D721Med (cell line): ENCODE measurements around the gene SELENOP.

Source experiments
- DNase-seq: peaks from one replicate; pipeline ENCODE4 v3.0.0; 2011; ENCODE audit warnings: low spot score; ENCODE audit not compliant: insufficient read length
- FAIRE-seq: peaks from 2 replicates; lab custom pipeline; 2011; peaks lifted over from hg19 to GRCh38; lab: Jason Lieb, UNC
- TF ChIP-seq, protein P1 (sequence below): IDR thresholded peaks from 2 replicates; pipeline ENCODE4 v1.5.1; 2012; ENCODE audit warnings: mild to moderate bottlenecking, control low read depth; ENCODE audit not compliant: insufficient read depth; ENCODE audit errors: missing control alignments

SELENOP gene

DNA sequence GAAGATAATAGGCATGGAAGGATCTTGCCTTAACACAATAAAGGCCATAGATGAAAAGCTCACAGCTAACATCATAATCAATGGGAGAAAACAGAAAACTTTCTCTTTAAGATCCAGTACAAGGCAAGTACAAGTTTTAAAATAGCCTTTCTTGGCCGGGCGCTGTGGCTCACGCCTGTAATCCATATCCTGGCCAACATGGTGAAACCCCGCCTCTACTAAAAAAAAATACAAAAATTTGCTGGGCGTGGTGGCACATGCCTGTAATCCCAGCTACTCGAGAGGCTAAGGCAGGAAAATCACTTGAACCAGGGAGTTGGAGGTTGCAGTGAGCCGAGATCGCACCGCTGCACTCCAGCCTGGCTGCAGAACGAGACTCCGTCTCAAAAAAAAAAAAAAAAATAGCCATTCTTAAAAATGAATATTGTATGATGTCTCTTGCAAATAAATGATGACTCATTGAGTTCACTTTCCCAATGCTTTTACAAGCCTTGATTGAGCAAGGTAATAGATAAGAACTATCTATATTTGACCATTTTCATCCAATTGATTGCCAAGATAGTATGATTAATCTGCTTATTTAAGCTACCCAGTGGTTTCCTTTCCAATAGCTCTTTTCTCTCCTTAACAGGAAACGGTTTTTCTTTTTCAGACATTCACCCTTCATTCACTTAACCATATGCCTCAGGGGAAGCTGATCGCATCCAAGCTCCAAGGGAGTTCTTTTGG lies 39.3 kb downstream of the SELENOP start:
- DNase-seq: no peak
- TF ChIP-seq, protein P1, sequence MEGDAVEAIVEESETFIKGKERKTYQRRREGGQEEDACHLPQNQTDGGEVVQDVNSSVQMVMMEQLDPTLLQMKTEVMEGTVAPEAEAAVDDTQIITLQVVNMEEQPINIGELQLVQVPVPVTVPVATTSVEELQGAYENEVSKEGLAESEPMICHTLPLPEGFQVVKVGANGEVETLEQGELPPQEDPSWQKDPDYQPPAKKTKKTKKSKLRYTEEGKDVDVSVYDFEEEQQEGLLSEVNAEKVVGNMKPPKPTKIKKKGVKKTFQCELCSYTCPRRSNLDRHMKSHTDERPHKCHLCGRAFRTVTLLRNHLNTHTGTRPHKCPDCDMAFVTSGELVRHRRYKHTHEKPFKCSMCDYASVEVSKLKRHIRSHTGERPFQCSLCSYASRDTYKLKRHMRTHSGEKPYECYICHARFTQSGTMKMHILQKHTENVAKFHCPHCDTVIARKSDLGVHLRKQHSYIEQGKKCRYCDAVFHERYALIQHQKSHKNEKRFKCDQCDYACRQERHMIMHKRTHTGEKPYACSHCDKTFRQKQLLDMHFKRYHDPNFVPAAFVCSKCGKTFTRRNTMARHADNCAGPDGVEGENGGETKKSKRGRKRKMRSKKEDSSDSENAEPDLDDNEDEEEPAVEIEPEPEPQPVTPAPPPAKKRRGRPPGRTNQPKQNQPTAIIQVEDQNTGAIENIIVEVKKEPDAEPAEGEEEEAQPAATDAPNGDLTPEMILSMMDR: no peak
- no peak for FAIRE-seq

DNA sequence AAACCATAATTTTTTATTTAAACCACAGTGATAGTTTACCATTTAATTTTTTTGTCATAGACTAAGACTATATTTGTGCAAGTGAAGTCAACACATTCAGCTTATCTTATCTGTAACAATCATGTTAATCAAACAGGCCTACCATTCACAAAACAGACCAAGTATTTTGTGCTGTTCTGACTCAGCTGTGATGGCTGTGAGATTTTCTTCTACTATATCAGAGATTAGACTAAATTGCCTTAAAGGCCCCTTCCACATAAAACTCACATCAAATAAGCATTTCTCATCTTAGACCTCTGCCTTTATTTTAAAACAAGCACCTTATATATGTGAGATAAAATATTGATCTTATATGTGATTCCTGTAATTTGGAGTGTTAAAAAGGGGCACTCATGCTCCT lies 41.7 kb downstream of the SELENOP start:
- FAIRE-seq: no peak
- TF ChIP-seq, protein P1: no peak
- DNase-seq: no peak

DNA sequence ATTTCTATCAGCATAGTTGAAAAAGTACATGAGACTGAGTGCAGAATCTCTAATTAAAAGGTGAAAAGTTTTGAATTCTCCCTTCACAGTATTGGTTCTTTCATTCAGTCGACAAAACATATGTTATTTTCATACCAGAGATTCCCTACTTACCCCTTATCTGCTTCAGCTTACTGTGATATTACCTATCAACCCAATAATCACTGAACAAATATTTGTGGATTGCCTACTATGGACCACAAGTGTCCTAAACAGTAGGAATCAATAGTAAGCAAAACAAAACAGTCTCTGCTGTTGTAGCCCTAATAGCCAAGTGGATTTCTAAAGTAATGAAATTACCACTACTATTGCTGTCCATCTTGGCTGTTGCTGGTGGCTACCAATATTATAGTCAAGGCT lies 43.6 kb downstream of the SELENOP start:
- FAIRE-seq (no peak), DNase-seq (no peak)
- TF ChIP-seq, protein P1: no peak

DNA sequence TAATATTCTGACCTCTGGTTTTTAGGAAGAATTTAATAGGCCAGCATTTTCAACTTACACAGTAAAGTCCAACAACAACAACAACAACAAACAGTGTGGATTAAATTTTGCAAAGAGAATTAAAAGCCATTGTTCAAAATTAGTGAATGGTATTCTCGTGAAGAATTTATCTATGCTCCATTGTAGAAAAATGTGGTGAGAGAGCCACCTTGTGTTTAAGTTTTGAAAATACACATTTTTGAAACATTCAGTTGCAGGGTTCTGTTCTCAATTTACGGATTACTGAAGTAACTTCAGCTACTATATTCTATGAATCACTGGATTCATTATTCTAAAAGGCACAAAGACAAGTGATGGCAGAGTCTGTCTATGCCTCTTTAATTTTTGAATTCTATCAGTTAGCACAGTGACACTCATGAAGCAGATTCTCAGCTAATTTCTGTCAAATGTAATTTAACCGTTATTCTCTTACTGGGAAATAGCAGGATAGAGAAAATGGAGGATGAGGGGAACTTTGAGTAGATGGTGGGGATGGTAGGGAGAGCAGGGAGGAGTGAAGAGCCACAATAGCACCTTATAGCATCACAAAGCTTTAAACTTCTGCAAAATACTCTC lies 44.1 kb downstream of the SELENOP start:
- TF ChIP-seq, protein P1: peak; percentile 63
- DNase-seq (no peak), FAIRE-seq (peak; percentile 71)

DNA sequence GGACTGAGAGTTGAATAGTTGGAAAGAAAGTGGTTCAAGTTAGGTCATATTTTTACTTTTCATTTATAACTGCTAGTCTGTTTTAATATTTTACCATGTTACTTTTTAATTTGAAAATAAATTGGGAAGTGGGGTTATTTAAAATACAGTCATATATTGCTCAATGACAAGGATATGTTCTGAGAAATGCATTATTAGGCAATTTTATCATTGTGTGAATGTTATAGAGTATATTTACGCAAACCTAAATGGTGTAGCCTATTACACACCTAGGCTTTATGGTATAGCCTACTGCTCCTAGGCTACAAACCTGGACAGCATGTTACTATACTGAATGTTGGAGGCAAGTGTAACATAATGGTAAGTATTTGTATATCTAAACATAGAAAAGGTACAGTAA lies 49.9 kb downstream of the SELENOP start:
- FAIRE-seq (no peak), DNase-seq (no peak)
- TF ChIP-seq, protein P1: no peak

DNA sequence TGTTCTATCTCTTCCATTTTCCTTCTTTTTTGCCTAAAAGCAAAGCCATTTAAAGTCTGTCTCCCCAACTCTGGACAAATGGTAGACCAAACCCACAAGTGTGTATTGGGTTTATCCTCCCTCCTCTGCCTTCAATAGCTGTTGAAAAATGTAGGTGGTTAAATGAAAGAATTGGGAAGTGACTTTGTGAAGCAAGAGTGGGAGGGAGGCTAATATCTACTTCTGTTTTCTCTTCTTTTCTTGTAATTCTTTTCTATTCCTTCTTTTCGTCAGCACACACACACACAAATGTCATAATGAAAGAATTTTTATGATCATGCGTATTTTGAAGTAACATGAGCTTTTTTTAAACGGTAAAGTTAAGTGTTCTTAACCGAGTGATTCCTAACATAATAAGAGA lies 51.3 kb downstream of the SELENOP start:
- TF ChIP-seq, protein P1: no peak
- DNase-seq: no peak
- FAIRE-seq: no peak

DNA sequence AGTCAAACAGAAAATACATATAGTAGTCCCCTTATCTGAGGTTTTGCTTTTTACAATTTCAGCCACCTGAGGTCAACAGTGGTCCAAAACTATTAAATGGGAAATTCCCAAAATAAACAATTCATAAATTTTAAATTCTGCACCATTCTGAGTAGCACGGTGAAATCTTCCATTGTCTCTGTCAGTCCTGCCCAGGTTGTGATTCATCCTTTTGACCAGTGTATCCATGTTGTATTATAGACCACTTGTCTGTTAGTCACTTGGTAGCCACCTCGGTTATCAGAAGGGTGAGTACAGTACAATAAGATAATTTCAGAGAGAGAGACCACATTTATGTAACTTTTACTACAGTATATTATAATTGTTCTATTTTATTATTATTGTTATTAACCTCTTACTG lies 52.2 kb downstream of the SELENOP start:
- DNase-seq: no peak
- FAIRE-seq: no peak
- TF ChIP-seq, protein P1: no peak
